K562 (cell line): Measurements from ENCODE around the gene TBC1D12. TPM values are rescaled to one million over a fixed set of nuclear protein-coding genes. Genes with fewer than 3 reads are reported as not detected.

ENCODE experiments used
- ATF3 ChIP-seq, 2 experiments: fragments of 450-650 bp in 1 of 2; sonication (generic) in 1 of 2; formaldehyde crosslinking in 1 of 2; IDR thresholded peaks in 1 of 2; conservative IDR thresholded peaks in 1 of 2; 2 replicates each; pipeline versions ENCODE4 v1.6.1 to v1.8.1; 2016 to 2023; ENCODE audit warnings: mild to moderate bottlenecking in 2 of 2, moderate library complexity in 2 of 2, inconsistent platforms in 1 of 2, missing genetic modification reagents in 1 of 2
- CREM ChIP-seq: IDR thresholded peaks from 2 replicates; pipeline ENCODE4 v1.6.1; 2014; ENCODE audit warnings: antibody characterized with exemption, low read depth
- EP300 ChIP-seq: IDR thresholded peaks from 2 replicates; pipeline ENCODE4 v1.6.1; 2012; ENCODE audit warnings: low read length, improper control_type of control experiment
- GMEB1 ChIP-seq: fragments of 250-450 bp; sonication (Bioruptor Pico); IDR thresholded peaks from 2 replicates; pipeline ENCODE4 v1.4.0; 2020; ENCODE audit warnings: mild to moderate bottlenecking
- HES1 ChIP-seq: fragments of 450-650 bp; IDR thresholded peaks from 2 replicates; pipeline ENCODE4 v1.6.1; 2016; ENCODE audit warnings: low read depth, mild to moderate bottlenecking, moderate library complexity
- HNRNPUL1 ChIP-seq: fragments of 200-400 bp; formaldehyde crosslinking; IDR thresholded peaks from 2 replicates; pipeline ENCODE4 v1.6.1; 2017; ENCODE audit warnings: low read length
- HOMEZ ChIP-seq: fragments of 250-450 bp; sonication (Bioruptor Pico); IDR thresholded peaks from 2 replicates; pipeline ENCODE4 v1.4.0; 2020; ENCODE audit warnings: mild to moderate bottlenecking, moderate library complexity
- KAT8 ChIP-seq: fragments of 450-650 bp; IDR thresholded peaks from 2 replicates; pipeline ENCODE4 v1.6.1; 2016; ENCODE audit warnings: low read depth, mild to moderate bottlenecking
- MCM7 ChIP-seq, 2 experiments: fragments of 450-650 bp; IDR thresholded peaks; 2 replicates each; pipeline ENCODE4 v1.6.1; 2016 to 2018
- MITF ChIP-seq: IDR thresholded peaks from 2 replicates; pipeline ENCODE4 v1.6.1; 2014; ENCODE audit warnings: antibody characterized with exemption
- NR2F6 ChIP-seq: fragments of 450-650 bp; formaldehyde crosslinking; IDR thresholded peaks from 2 replicates; pipeline ENCODE4 v1.4.0; 2020; ENCODE audit warnings: mild to moderate bottlenecking
- PREB ChIP-seq: sonication (generic); formaldehyde crosslinking; IDR thresholded peaks from 2 replicates; pipeline ENCODE4 v1.8.1; 2023; ENCODE audit warnings: mild to moderate bottlenecking, missing genetic modification reagents
- STAT5B ChIP-seq: fragments of 250-450 bp; sonication (Bioruptor Pico); IDR thresholded peaks from 2 replicates; pipeline ENCODE4 v1.8.0; 2021; ENCODE audit warnings: mild to moderate bottlenecking, inconsistent platforms
- UBTF ChIP-seq, 2 experiments: IDR thresholded peaks; 2 replicates each; pipeline ENCODE4 v1.6.1; 2012; ENCODE audit warnings: improper control_type of control experiment in 2 of 2, low read depth in 2 of 2, low read length in 2 of 2, borderline replicate concordance in 1 of 2
- USF1 ChIP-seq: sonication (generic); formaldehyde crosslinking; IDR thresholded peaks from 2 replicates; pipeline ENCODE4 v1.9.0; 2022; ENCODE audit warnings: mild to moderate bottlenecking, missing genetic modification reagents
- polyA plus RNA-seq, 8 experiments: library from polyadenylated mRNA; depleted of rRNA in 4 of 8; stranded (reverse) in 5 of 8; unstranded in 3 of 8; fragments of >200 nt; fragmentation: Nextera tagmentation in 2 of 8; fragmentation: Illumina TruSeq in 1 of 8; extraction: Ambion mirVana in 2 of 8; extraction: Trizol in 1 of 8; gene quantifications; 2 replicates each; pipeline versions ENCODE4 v1.2.1 to v1.2.3, GENCODE V29; 2011 to 2014; ENCODE audit warnings: inconsistent platforms in 1 of 8, missing spikeins in 1 of 8
- total RNA-seq, 7 experiments: library from RNA; depleted of rRNA in 6 of 7; stranded (reverse); fragments of >200 nt in 6 of 7; fragmentation: Illumina TruSeq in 2 of 7; extraction: Trizol in 2 of 7; gene quantifications; 2 replicates each; pipeline versions ENCODE4 v1.2.1 to v1.2.3, GENCODE V29; 2011 to 2021; ENCODE audit warnings: low replicate concordance in 1 of 7

Gene TBC1D12
- total and polyA plus RNA-seq, 9 of the 15 experiments (the other 6 are each of a cell fraction or from before 2014, with no cell fraction given) = 2.1 to 6.7 (median 3.9) TPM

- no peak for TF ChIP-seq HOMEZ (CRISPR knock-in tag)
- TF ChIP-seq EP300 = no peak
- peak; percentile 37; the same call in 1 of the 2 replicates for TF ChIP-seq USF1
- no peak for TF ChIP-seq KAT8
- no peak for TF ChIP-seq PREB (CRISPR knock-in tag)
- 0 out of 2 replicates have a peak, but pooled peaks have one; percentile 7 for TF ChIP-seq ATF3 (IDR thresholded peaks at IDR 0.05)
- TF ChIP-seq ATF3 (CRISPR knock-in tag; conservative IDR thresholded peaks at IDR 0.05) = no peak
- TF ChIP-seq MCM7 (IDR thresholded peaks at IDR 0.05) = no peak
- TF ChIP-seq UBTF (IDR thresholded peaks at IDR 0.05; ENCODE audit: borderline replicate concordance in 1 of 2, low read depth in 2 of 2, low read length in 2 of 2) = no peak
- no peak for TF ChIP-seq HNRNPUL1
- no peak for TF ChIP-seq STAT5B (CRISPR knock-in tag)
- no peak for TF ChIP-seq GMEB1 (CRISPR knock-in tag)
- TF ChIP-seq CREM = peak; percentile 74
- TF ChIP-seq NR2F6 (CRISPR knock-in tag) = no peak
- TF ChIP-seq HES1 = no peak
- no peak for TF ChIP-seq MITF
These were observed 39.7 kb upstream of the TBC1D12 start, which contains the start of gene NOC3L (continued) for GRCh38 chr10:94362360-94363250.
